D721Med (cell line): Measurements from ENCODE around the gene OS9.

Experiments
- DNase-seq: peaks from one replicate; pipeline ENCODE4 v3.0.0; 2011; ENCODE audit warnings: low spot score; ENCODE audit not compliant: insufficient read length
- FAIRE-seq: peaks from 2 replicates; lab custom pipeline; 2011; peaks lifted over from hg19 to GRCh38; lab: Jason Lieb, UNC
- CTCF ChIP-seq: IDR thresholded peaks from 2 replicates; pipeline ENCODE4 v1.5.1; 2012; ENCODE audit warnings: mild to moderate bottlenecking, control low read depth; ENCODE audit not compliant: insufficient read depth; ENCODE audit errors: missing control alignments

Gene OS9

GRCh38 chr12:57731411-57732080 lies 37.6 kb downstream of the OS9 start:
- TF ChIP-seq CTCF, result no peak
- DNase-seq (no peak), FAIRE-seq (no peak)

GRCh38 chr12:57732270-57732669 lies 38.3 kb downstream of the OS9 start:
- DNase-seq (no peak), FAIRE-seq (no peak)
- no peak for TF ChIP-seq CTCF

- DNase-seq (no peak), FAIRE-seq (no peak)
- TF ChIP-seq CTCF, result no peak
Observed at GRCh38 chr12:57732726-57733593, 39.0 kb downstream of the OS9 start.

GRCh38 chr12:57733928-57734327 lies 40.0 kb downstream of the OS9 start:
- no peak for TF ChIP-seq CTCF
- DNase-seq, result no peak
- no peak for FAIRE-seq

GRCh38 chr12:57734591-57734990 lies 40.7 kb downstream of the OS9 start:
- TF ChIP-seq CTCF, result no peak
- FAIRE-seq, result no peak

GRCh38 chr12:57735198-57735855 lies 41.4 kb downstream of the OS9 start:
- no peak for TF ChIP-seq CTCF
- no peak for DNase-seq
- FAIRE-seq, result no peak

More at GRCh38 chr12:57734591-57734990, 40.7 kb downstream of the OS9 start:
- DNase-seq, result no peak
